Activated naive CD8-positive, alpha-beta T cell treated with anti-CD3 and anti-CD28 coated beads, Interleukin-2, amount 10 ng/mL, durations not matched to agents 7 days and 5 days (primary cell): ENCODE results near the gene GBP7. TPM values are rescaled to one million over a fixed set of nuclear protein-coding genes. Genes with fewer than 3 reads are reported as not detected.

Experiments
- ATAC-seq: fragments of 150-1000 bp; cut with Tn5 transposase; one replicate; pipeline ENCODE4 v1.10.0; 2021; ENCODE audit warnings: low read depth, moderate library complexity
- POLR2A ChIA-PET: fragments of 350-600 bp; sonication (Branson Sonifier 250); formaldehyde crosslinking; loops from one replicate; lab custom pipeline; 2021; ENCODE audit warnings: antibody characterized with exemption; lab: Charles Lee
- DNase-seq: peaks from one replicate; pipeline ENCODE4 v3.0.0; 2021
- H3K27ac Mint-ChIP-seq: one replicate; pipeline ENCODE4 v1.8.0; 2022; ENCODE audit warnings: mild to moderate bottlenecking, mixed read lengths
- H3K27me3 Mint-ChIP-seq: one replicate; pipeline ENCODE4 v1.8.0; 2022; ENCODE audit warnings: mild to moderate bottlenecking, moderate library complexity, mixed read lengths
- H3K36me3 Mint-ChIP-seq: one replicate; pipeline ENCODE4 v1.8.0; 2021; ENCODE audit warnings: mild to moderate bottlenecking, mixed read lengths
- H3K4me1 Mint-ChIP-seq: one replicate; pipeline ENCODE4 v1.8.0; 2021; ENCODE audit warnings: mixed read lengths
- H3K4me3 Mint-ChIP-seq: one replicate; pipeline ENCODE4 v1.8.0; 2022; ENCODE audit warnings: mild to moderate bottlenecking, moderate library complexity, mixed read lengths
- H3K9me3 Mint-ChIP-seq: one replicate; pipeline ENCODE4 v1.8.0; 2021; ENCODE audit warnings: mixed read lengths
- total RNA-seq, 2 experiments: library from RNA; stranded (reverse); gene quantifications; one replicate each; pipeline ENCODE4 v1.2.3, GENCODE V29; 2021

GBP7 gene
- total RNA-seq, 2 experiments from 2014 or later = 0.11 to 0.28 TPM

DNA sequence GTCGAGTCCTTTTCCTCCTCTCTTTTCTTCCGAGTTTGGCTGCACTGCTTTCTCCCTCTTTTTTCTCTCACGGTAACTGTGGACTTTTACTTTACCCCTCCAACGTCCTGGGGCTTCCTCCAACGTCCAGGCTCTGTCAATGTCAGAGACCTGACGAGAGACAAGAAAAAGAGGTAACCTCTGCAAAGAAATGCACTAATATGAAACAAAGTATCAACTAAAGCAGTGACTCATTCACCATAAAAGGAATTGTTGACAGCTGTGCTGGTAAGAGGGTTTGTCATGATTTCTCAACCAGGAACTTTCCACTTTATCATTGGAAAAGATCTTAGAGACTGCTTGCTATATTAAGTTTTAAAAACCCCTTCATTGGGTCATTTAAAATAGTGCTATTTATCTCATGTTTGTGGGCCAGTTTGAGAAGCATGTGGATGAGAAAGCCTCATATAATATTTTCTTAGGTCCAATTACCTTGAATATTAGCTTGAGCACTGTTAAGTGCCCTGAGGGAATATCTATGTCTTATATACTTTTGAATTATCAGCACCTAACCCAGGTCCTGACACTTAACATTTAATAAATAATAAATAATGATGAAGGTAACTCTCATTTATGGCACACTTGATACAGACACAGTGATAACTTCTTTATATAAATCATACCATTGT lies 49.8 kb downstream of the GBP7 start, which contains the start of gene GBP2:
Gene GBP2 (minus strand): TSS at position 202 of the 668 bp plus-strand sequence. CDS start 4,148 bp downstream, outside the sequence.
- DNase-seq = no peak
- peak within 1 kb of the TSS; percentile 98 for H3K27ac Mint-ChIP-seq
- H3K4me3 Mint-ChIP-seq = peak within 1 kb of the TSS; percentile 100
- peaks cover 2% of the 10 kb centered on the region for H3K9me3 Mint-ChIP-seq
- ATAC-seq = peak; percentile 75
- POLR2A ChIA-PET = interaction anchor here (0.8 to 5.6 kb wide), 16 partner anchors 10 to 284 kb away, joined by 3 to 109 read pairs (median 8); partner anchors contain the start of genes GBP1, GBP3, GBP4 and GBP5
- H3K27me3 Mint-ChIP-seq = no peaks in the 10 kb centered on the region
- peaks cover 25% of the 10 kb centered on the region for H3K36me3 Mint-ChIP-seq
- peaks cover 49% of the 10 kb centered on the region for H3K4me1 Mint-ChIP-seq

DNA sequence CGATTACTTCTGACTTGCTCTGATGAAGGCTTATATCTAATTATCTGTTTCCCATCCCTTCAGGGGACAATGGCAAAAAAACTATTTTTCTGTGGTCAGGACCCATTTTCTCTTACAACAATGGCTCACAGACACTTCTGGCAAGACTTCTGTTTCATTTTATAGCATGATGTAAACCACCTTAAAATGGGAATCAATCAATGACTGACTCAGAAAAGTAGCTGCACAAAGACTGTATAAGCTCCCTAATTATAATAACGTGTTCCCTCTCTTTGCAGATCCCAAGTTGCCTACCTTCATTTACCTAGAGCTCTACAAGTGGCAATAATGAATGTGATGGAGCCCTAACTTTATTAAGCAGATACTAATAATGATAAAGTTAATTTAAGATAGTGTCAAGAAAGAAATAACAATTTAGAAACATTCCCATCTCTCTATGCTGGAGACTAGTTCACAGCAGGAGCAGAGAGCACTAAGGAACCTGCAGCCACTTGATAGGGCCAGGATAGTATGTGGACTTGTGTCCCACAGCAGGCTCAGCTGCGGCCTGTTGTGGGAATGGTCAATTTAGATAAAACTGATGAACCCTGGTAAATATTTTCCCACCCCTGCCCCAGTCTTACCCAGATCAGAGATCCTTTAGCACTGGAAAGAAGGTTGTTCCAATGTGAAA lies 50.4 kb downstream of the GBP7 start:
- H3K36me3 Mint-ChIP-seq = peaks cover 28% of the 10 kb centered on the region
- H3K9me3 Mint-ChIP-seq = peaks cover 2% of the 10 kb centered on the region
- DNase-seq = no peak
- peaks cover 50% of the 10 kb centered on the region for H3K4me1 Mint-ChIP-seq
- peak; percentile 14 for ATAC-seq
- no peaks in the 10 kb centered on the region for H3K27me3 Mint-ChIP-seq
- POLR2A ChIA-PET = interaction anchor here (1.0 to 5.6 kb wide), 10 partner anchors 9 to 285 kb away, joined by 3 to 109 read pairs (median 21); partner anchors contain the start of genes GBP1, GBP3, GBP4 and GBP5
- peak overlapping the region; percentile 100 for H3K4me3 Mint-ChIP-seq
- peak overlapping the region; percentile 98 for H3K27ac Mint-ChIP-seq

DNA sequence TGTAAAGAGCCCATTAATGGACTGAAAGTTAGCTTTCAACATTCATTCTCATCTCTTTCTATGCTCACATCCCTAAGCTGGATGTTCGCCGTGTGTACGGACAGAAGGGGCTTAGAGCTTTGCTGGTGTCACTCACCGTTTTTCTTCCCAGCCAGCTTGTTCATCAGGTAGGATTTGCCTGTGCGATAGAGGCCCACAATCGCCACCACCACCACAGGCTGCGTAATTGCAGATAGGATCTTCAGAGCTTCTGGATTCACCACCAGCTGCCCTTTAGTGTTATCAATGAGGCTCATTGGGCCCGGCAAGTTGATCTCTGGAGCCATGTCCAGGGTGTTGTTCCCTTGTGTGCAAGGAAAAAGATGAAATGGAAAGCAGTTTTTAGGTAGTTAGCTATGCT lies 54.2 kb downstream of the GBP7 start:
- Mint-ChIP-seq H3K9me3 (peaks cover 2% of the 10 kb centered on the region), H3K36me3 (peaks cover 23% of the 10 kb centered on the region), H3K4me3 (no peak overlapping the region), H3K27me3 (no peaks in the 10 kb centered on the region), H3K27ac (no peak overlapping the region), H3K4me1 (peaks cover 23% of the 10 kb centered on the region)
- POLR2A ChIA-PET = interaction anchor here (0.7 kb wide), 1 partner anchor 57 kb away, joined by 3 read pairs; the partner anchor contains the start of gene GBP1
- DNase-seq (no peak), ATAC-seq (no peak)

DNA sequence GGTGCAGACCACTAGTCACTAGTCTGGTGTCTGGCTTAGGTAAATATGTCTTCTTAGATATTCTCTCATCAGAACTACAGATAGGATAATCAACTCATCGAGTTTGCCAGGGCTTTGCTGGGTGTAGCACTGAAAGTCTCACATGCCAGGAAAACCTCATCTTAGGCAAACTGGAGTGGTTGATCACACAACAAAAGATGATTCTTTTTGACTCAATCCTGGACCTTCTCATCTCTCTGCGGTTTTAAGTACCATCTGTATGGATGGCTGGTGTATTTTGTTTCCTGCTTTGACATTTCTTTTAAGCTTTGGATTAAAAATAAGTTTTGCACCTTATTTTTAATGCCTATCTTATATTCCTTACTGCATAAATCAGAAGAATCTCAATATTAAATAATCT lies 61.1 kb downstream of the GBP7 start:
- H3K27ac Mint-ChIP-seq = no peak overlapping the region
- peaks cover 58% of the 10 kb centered on the region for H3K36me3 Mint-ChIP-seq
- no peak overlapping the region for H3K4me3 Mint-ChIP-seq
- POLR2A ChIA-PET = interaction anchor here (4.0 kb wide), 1 partner anchor 11 kb away, joined by 18 read pairs; the partner anchor contains the start of gene GBP2
- ATAC-seq (no peak), DNase-seq (no peak)
- peaks cover 7% of the 10 kb centered on the region for H3K9me3 Mint-ChIP-seq
- H3K4me1 Mint-ChIP-seq = peaks cover 15% of the 10 kb centered on the region
- no peaks in the 10 kb centered on the region for H3K27me3 Mint-ChIP-seq

DNA sequence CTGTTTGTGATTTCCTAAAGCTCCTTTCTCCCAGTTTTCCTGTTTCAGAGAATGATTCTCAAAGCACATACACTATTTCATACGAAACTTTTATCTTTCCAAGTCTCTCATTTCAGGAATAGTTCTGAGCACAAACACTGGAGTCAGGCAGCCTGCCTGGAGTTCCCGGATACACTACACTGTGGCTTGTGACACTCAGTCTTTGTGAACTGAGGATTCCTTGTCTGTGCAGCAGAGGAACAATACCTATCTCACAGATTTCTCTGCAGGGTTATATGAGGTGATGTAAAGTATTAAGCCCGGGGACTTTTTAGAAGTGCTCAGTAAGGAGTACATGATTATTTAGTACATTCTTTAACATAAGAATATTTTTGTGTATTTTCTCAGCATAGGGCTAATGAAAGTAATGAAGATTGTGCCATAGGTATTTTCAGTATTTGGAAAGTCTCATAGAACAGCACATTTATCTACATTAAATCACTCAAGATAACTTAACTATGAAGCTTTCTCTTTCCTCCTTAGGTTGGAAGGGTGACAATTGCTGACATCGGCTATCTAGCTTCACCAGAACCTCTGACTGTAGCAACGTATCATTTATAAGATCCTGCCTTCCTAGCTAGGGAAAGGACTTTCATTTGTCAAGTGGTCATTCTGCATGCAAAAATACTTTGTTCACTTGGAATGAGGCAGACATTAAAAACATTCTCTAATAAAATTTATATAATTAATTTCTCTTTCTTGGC lies 62.8 kb downstream of the GBP7 start:
- H3K9me3 Mint-ChIP-seq = peaks cover 7% of the 10 kb centered on the region
- H3K36me3 Mint-ChIP-seq = peaks cover 73% of the 10 kb centered on the region
- peaks cover 16% of the 10 kb centered on the region for H3K4me1 Mint-ChIP-seq
- no peak for ATAC-seq
- DNase-seq = no peak
- POLR2A ChIA-PET = interaction anchor here (1.5 kb wide), 1 partner anchor 14 kb away, joined by 3 read pairs; no protein-coding TSS in a partner anchor
- no peak overlapping the region for H3K27ac Mint-ChIP-seq
- H3K4me3 Mint-ChIP-seq = no peak overlapping the region
- no peaks in the 10 kb centered on the region for H3K27me3 Mint-ChIP-seq

DNA sequence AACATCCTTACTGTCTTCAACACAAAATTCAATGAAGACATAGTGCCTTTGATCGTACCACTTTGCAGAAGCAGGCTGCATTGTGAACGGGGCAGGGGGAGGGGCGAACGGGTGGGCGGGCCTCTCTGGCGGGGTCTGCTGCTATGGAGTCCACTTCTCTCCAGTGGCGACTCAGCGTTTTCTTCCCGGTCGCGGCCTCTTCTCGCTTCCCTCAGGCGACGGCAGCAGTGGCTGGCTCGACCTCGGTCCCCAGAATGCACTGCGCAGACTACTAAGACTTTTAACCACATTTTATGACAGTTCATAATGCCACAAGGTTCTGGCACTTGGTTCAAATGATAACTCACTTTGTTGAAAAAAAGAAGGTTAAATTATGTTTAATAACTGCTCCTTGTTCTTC lies 71.1 kb downstream of the GBP7 start:
- Mint-ChIP-seq H3K27me3 (no peaks in the 10 kb centered on the region), H3K4me1 (peaks cover 3% of the 10 kb centered on the region), H3K4me3 (no peak overlapping the region), H3K36me3 (peaks cover 65% of the 10 kb centered on the region), H3K27ac (no peak overlapping the region), H3K9me3 (peaks cover 4% of the 10 kb centered on the region)
- ATAC-seq (no peak), DNase-seq (no peak)
- POLR2A ChIA-PET = no interaction called here

DNA sequence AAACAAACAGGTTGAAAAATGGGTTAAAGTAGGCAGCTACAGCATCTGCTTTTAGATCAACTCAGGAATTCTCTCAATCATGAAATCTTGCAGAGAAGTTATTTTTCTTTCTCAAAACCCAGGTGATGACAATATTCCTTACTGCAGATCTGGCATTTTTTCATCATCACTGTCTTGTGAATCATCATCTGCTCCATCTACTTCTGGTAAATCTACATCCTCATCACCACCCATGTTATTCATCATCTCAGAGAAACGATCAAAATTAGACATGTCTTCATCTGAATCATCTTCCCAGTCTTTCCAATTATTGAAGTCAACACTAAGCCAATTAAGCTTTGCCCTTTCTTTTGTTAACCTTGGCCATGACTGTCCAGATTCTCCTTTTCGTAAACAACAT lies 71.7 kb downstream of the GBP7 start:
- Mint-ChIP-seq H3K27ac (no peak overlapping the region), H3K4me1 (peaks cover 1% of the 10 kb centered on the region), H3K9me3 (peaks cover 4% of the 10 kb centered on the region), H3K4me3 (no peak overlapping the region), H3K27me3 (no peaks in the 10 kb centered on the region), H3K36me3 (peaks cover 60% of the 10 kb centered on the region)
- DNase-seq (no peak), ATAC-seq (no peak)
- POLR2A ChIA-PET = no interaction called here

DNA sequence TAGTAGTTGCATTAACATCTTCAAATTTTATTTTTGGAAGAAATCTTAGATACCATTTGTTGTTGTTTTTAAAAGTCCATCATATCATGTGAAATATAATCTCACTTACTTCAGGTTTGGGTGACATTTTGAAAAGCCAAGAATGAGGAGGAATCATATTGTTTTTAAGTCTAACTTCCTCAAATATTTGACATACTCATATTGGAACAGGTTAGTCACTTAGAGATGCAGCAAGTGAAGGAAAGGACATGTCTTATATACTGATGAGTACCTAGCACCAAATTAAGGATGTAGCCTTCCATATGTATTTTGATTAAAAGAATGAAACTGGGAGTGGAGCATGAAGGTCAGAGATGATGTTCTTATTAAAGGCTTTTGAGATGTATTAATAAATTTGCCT lies 73.8 kb downstream of the GBP7 start:
- POLR2A ChIA-PET = no interaction called here
- Mint-ChIP-seq H3K4me1 (peaks cover 1% of the 10 kb centered on the region), H3K4me3 (no peak overlapping the region), H3K27ac (no peak overlapping the region), H3K27me3 (no peaks in the 10 kb centered on the region), H3K36me3 (peaks cover 42% of the 10 kb centered on the region), H3K9me3 (peaks cover 7% of the 10 kb centered on the region)
- ATAC-seq (no peak), DNase-seq (no peak)

DNA sequence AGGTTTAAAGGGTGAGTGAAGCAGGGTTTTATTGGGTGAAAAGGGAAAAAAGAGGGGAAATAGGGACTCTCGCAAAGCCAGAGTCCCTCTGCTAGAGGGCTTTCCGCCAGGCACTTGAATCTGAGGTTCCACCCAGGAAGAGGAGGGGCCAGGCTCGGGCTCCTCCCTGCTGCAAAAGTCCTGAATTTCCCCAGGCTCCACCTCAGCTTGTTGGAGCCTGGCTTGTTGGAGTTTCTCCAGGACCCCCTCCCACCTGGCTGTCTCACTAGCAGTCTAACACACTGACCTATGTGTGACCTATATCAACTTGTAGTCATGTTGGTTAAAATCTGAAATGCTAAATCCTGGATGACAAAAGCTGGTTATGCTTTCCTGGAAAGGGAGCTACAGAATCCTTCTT lies 75.4 kb downstream of the GBP7 start:
- H3K36me3 Mint-ChIP-seq = peaks cover 30% of the 10 kb centered on the region
- peaks cover 9% of the 10 kb centered on the region for H3K9me3 Mint-ChIP-seq
- ATAC-seq (no peak), DNase-seq (no peak)
- H3K4me1 Mint-ChIP-seq = peaks cover 1% of the 10 kb centered on the region
- no peak overlapping the region for H3K4me3 Mint-ChIP-seq
- no peaks in the 10 kb centered on the region for H3K27me3 Mint-ChIP-seq
- POLR2A ChIA-PET = no interaction called here
- no peak overlapping the region for H3K27ac Mint-ChIP-seq

DNA sequence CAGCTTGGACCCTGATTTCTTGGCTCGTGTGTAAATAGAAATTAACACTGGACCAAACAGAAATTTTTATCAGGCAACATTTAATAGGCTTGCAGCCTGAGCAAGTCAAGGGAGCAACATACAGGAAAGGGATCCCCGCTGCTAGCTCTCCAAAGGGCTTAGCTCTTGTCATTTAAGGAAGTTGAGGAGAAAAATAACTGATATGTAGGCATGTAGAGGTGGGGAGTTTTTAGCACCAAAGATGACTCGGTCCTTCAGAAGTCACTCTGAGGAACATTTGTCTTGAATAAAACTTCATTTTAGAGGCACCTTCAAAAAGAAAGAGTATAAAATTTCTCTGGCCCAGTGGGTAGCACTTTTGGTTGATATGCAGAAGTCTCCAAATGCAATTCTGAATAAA lies 76.9 kb downstream of the GBP7 start:
- DNase-seq = no peak
- Mint-ChIP-seq H3K27ac (no peak overlapping the region), H3K4me3 (no peak overlapping the region), H3K27me3 (no peaks in the 10 kb centered on the region), H3K9me3 (peaks cover 8% of the 10 kb centered on the region), H3K36me3 (peaks cover 14% of the 10 kb centered on the region), H3K4me1 (no peaks in the 10 kb centered on the region)
- POLR2A ChIA-PET = no interaction called here
- ATAC-seq = no peak

DNA sequence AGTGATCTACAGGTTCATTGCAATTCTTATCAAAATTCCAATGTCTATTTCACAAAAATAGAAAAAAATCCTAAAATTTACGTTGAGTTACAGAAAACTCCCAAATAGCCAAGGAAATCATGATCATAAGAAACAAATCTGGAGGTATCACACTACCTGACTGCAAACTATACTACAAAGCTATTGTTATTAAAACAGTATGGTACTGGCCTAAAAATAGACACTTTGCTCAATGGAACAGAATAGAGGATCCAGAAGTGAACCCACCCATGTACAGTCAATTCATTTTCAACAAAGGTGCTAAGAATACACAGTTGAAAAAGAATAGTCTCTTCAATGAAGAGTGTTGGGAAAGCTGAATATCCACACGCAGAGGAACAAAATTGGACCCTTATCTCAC lies 80.1 kb downstream of the GBP7 start:
- H3K27me3 Mint-ChIP-seq = no peaks in the 10 kb centered on the region
- ATAC-seq (no peak), DNase-seq (no peak)
- no peaks in the 10 kb centered on the region for H3K4me1 Mint-ChIP-seq
- POLR2A ChIA-PET = no interaction called here
- peaks cover 8% of the 10 kb centered on the region for H3K36me3 Mint-ChIP-seq
- H3K27ac Mint-ChIP-seq = no peak overlapping the region
- peaks cover 8% of the 10 kb centered on the region for H3K9me3 Mint-ChIP-seq
- no peak overlapping the region for H3K4me3 Mint-ChIP-seq

DNA sequence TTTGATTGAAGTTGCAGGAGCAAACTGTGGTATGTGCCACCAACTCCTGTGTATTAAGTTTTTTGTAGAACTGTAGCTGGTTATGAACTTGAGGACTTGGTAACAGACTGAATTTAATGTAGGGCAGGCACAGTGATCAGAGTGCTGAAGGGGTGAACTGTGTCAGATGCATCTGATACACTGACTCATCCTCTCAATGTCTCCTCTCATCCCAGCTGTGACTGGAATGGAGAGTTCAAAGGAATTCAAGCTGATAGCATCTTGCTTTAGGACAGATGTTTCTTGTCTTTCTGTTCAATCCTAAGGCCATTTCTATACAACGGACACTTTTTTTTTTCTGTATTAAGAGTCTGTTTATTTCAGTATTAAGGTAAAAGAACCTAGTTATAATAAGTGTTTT lies 85.8 kb downstream of the GBP7 start:
- POLR2A ChIA-PET = no interaction called here
- H3K36me3 Mint-ChIP-seq = no peaks in the 10 kb centered on the region
- H3K9me3 Mint-ChIP-seq = no peaks in the 10 kb centered on the region
- H3K4me1 Mint-ChIP-seq = no peaks in the 10 kb centered on the region
- H3K27me3 Mint-ChIP-seq = peaks cover 2% of the 10 kb centered on the region
- ATAC-seq (no peak), DNase-seq (no peak)
- H3K4me3 Mint-ChIP-seq = no peak overlapping the region
- no peak overlapping the region for H3K27ac Mint-ChIP-seq

DNA sequence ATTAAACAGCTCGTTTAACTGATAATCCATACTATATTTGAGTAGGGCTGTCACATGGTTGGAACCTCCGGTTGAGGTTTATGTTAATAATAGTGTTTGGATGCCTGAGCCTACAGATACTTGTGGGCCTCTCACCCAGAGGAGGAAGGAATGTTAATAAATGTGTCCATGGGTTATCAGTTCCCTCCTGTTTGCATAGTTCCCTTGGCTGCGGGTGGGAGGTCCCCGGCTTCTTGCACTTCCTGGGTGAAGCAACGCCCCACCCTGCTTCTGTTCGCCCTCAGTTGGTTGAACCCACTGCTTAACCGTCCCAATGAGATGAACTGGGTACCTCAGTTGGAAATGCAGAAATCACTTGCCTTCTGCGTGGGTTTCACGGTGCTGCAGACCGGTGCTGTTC lies 87.2 kb downstream of the GBP7 start:
- Mint-ChIP-seq H3K4me1 (peaks cover 2% of the 10 kb centered on the region), H3K36me3 (no peaks in the 10 kb centered on the region), H3K9me3 (no peaks in the 10 kb centered on the region), H3K27me3 (peaks cover 2% of the 10 kb centered on the region), H3K4me3 (no peak overlapping the region), H3K27ac (no peak overlapping the region)
- POLR2A ChIA-PET = no interaction called here
- DNase-seq (no peak), ATAC-seq (no peak)
